Mesenchymal stem cell (in vitro differentiated cells and primary cell): ENCODE measurements around the gene DNAL4.

ENCODE experiments used
- DNase-seq: peaks from one replicate; pipeline ENCODE4 v3.0.0-alpha.2; 2013
- H2AFZ ChIP-seq: one replicate; pipeline ENCODE4 v1.6.1; 2013; ENCODE audit warnings: low read depth, mild to moderate bottlenecking, control low read depth, inconsistent platforms, low read length, moderate library complexity
- H2AK5ac ChIP-seq: 2 replicates; pipeline ENCODE4 v1.6.1; 2013; ENCODE audit warnings: low read length, moderate library complexity, mild to moderate bottlenecking, inconsistent platforms; ENCODE audit not compliant: severe bottlenecking
- H2BK120ac ChIP-seq: one replicate; pipeline ENCODE4 v1.6.1; 2013; ENCODE audit warnings: low read depth, mild to moderate bottlenecking, inconsistent platforms, low read length, moderate library complexity
- H2BK12ac ChIP-seq, 2 experiments: one replicate each; pipeline ENCODE4 v1.6.1; 2013; ENCODE audit warnings: inconsistent platforms in 2 of 2, low read length in 2 of 2, mild to moderate bottlenecking in 2 of 2, moderate library complexity in 2 of 2, control low read depth in 1 of 2
- H2BK15ac ChIP-seq: one replicate; pipeline ENCODE4 v1.6.1; 2013; ENCODE audit warnings: mild to moderate bottlenecking, low read depth, inconsistent platforms; ENCODE audit not compliant: poor library complexity, severe bottlenecking
- H2BK5ac ChIP-seq: 2 replicates; pipeline ENCODE4 v1.6.1; 2013; ENCODE audit warnings: low read depth, mild to moderate bottlenecking, low read length, control low read depth, inconsistent platforms; ENCODE audit not compliant: poor library complexity, severe bottlenecking
- H3K14ac ChIP-seq, 2 experiments: one replicate each; pipeline ENCODE4 v1.6.1; 2013; ENCODE audit warnings: inconsistent platforms in 2 of 2, low read length in 2 of 2, control low read depth in 1 of 2, mild to moderate bottlenecking in 1 of 2, moderate library complexity in 1 of 2
- H3K18ac ChIP-seq, 2 experiments: one replicate each; pipeline ENCODE4 v1.6.1; 2013; ENCODE audit warnings: inconsistent platforms in 2 of 2, low read length in 2 of 2, control low read depth in 1 of 2, low read depth in 1 of 2, mild to moderate bottlenecking in 1 of 2
- H3K23ac ChIP-seq, 2 experiments: one replicate each; pipeline ENCODE4 v1.6.1; 2013; ENCODE audit warnings: inconsistent platforms in 2 of 2, low read length in 2 of 2, mild to moderate bottlenecking in 2 of 2, moderate library complexity in 2 of 2, control low read depth in 1 of 2
- H3K27ac ChIP-seq: 2 replicates; pipeline ENCODE4 v1.5.1; 2013; ENCODE audit warnings: mild to moderate bottlenecking, moderate library complexity, low read length, control low read depth, inconsistent platforms; ENCODE audit not compliant: poor library complexity, severe bottlenecking
- H3K27me3 ChIP-seq, 2 experiments: 2 replicates each; pipeline versions ENCODE4 v1.6.1 to v1.7.0; 2013; ENCODE audit warnings: low read length in 2 of 2, mild to moderate bottlenecking in 2 of 2, moderate library complexity in 2 of 2, control low read depth in 1 of 2, inconsistent platforms in 1 of 2; ENCODE audit not compliant: control insufficient read depth in 1 of 2, insufficient read depth in 1 of 2
- H3K36me3 ChIP-seq, 2 experiments: 2 replicates each; pipeline versions ENCODE4 v1.6.1 to v1.7.0; 2013; ENCODE audit warnings: low read length in 2 of 2, control low read depth in 1 of 2, inconsistent platforms in 1 of 2, low read depth in 1 of 2, mild to moderate bottlenecking in 1 of 2; ENCODE audit not compliant: insufficient read depth in 2 of 2, control insufficient read depth in 1 of 2
- H3K4ac ChIP-seq, 2 experiments: one replicate each; pipeline ENCODE4 v1.6.1; 2013; ENCODE audit warnings: inconsistent platforms in 2 of 2, low read length in 2 of 2, mild to moderate bottlenecking in 2 of 2, moderate library complexity in 2 of 2, control low read depth in 1 of 2, low read depth in 1 of 2
- H3K4me1 ChIP-seq: 2 replicates; pipeline ENCODE4 v1.6.1; 2013; ENCODE audit warnings: low read depth, low read length, control low read depth; ENCODE audit not compliant: control insufficient read depth, insufficient read depth
- H3K4me2 ChIP-seq: 2 replicates; pipeline ENCODE4 v1.6.1; 2013; ENCODE audit warnings: low read length, mild to moderate bottlenecking, inconsistent platforms; ENCODE audit not compliant: poor library complexity, severe bottlenecking
- H3K4me3 ChIP-seq, 2 experiments: 2 replicates each; pipeline versions ENCODE4 v1.5.1 to v1.7.0; 2013; ENCODE audit warnings: low read length in 2 of 2, mild to moderate bottlenecking in 2 of 2, control low read depth in 1 of 2, low read depth in 1 of 2; ENCODE audit not compliant: insufficient read depth in 1 of 2
- H3K79me1 ChIP-seq: replicated peaks from 2 replicates; pipeline ENCODE4 v1.6.1; 2013; ENCODE audit warnings: mild to moderate bottlenecking, control low read depth, low read length, inconsistent platforms; ENCODE audit not compliant: poor library complexity, severe bottlenecking
- H3K9ac ChIP-seq: 2 replicates; pipeline ENCODE4 v1.7.0; 2013; ENCODE audit warnings: mild to moderate bottlenecking, low read length, moderate library complexity
- H3K9me3 ChIP-seq: 2 replicates; pipeline ENCODE4 v1.7.0; 2013; ENCODE audit warnings: mild to moderate bottlenecking, low read length; ENCODE audit not compliant: control insufficient read depth
- H4K8ac ChIP-seq: one replicate; pipeline ENCODE4 v1.6.1; 2013; ENCODE audit warnings: inconsistent platforms, mild to moderate bottlenecking, low read length, moderate library complexity
- H4K91ac ChIP-seq: one replicate; pipeline ENCODE4 v1.6.1; 2013; ENCODE audit warnings: mild to moderate bottlenecking, low read length, inconsistent platforms
- WGBS: methylation state at CpG from one replicate; pipeline ENCODE4 v1.1.7; 2013; ENCODE audit warnings: mixed read lengths; 5-methylcytosine and 5-hydroxymethylcytosine counted together

The DNAL4 gene

GRCh38 chr22:38740754-38741153 lies 53.2 kb downstream of the DNAL4 start:
- no peak overlapping the region for H3K14ac ChIP-seq
- WGBS: 89% methylated on average over 5 of the region's 8 CpGs
- H2BK15ac ChIP-seq: no peak overlapping the region
- no peak overlapping the region for H2AFZ ChIP-seq
- no peak overlapping the region for H3K4ac ChIP-seq
- no peak overlapping the region for H3K9ac ChIP-seq
- no peaks in the 10 kb centered on the region for H3K4me1 ChIP-seq
- no peaks in the 10 kb centered on the region for H3K9me3 ChIP-seq
- no peak overlapping the region for H3K4me2 ChIP-seq
- DNase-seq: no peak
- H4K8ac ChIP-seq: no peak overlapping the region
- no peak overlapping the region for H4K91ac ChIP-seq
- H3K27me3 ChIP-seq: no peaks in the 10 kb centered on the region
- H2BK120ac ChIP-seq: no peak overlapping the region
- H3K79me1 ChIP-seq: peaks cover 15% of the 10 kb centered on the region
- H2AK5ac ChIP-seq: no peak overlapping the region
- H2BK5ac ChIP-seq: no peak overlapping the region
- H3K4me3 ChIP-seq: no peak overlapping the region
- no peak overlapping the region for H3K23ac ChIP-seq
- no peak overlapping the region for H2BK12ac ChIP-seq
- H3K27ac ChIP-seq: no peak overlapping the region
- H3K36me3 ChIP-seq: peaks cover 89 to 98% of the 10 kb centered on the region in 2 experiments
- H3K18ac ChIP-seq: no peak overlapping the region

- Histone ChIP-seq H2BK15ac (no peak overlapping the region), H3K4ac (no peak overlapping the region), H3K27ac (no peak overlapping the region), H2BK120ac (no peak overlapping the region), H3K36me3 (peaks cover 90 to 98% of the 10 kb centered on the region in 2 experiments), H3K23ac (no peak overlapping the region), H3K18ac (no peak overlapping the region), H3K9ac (no peak overlapping the region), H3K27me3 (no peaks in the 10 kb centered on the region), H4K91ac (no peak overlapping the region), H3K4me1 (no peaks in the 10 kb centered on the region), H3K4me3 (no peak overlapping the region), H2AFZ (no peak overlapping the region), H3K79me1 (peaks cover 15% of the 10 kb centered on the region), H2AK5ac (no peak overlapping the region), H3K14ac (no peak overlapping the region), H2BK12ac (no peak overlapping the region), H3K9me3 (no peaks in the 10 kb centered on the region), H3K4me2 (no peak overlapping the region), H4K8ac (no peak overlapping the region), H2BK5ac (no peak overlapping the region)
- no peak for DNase-seq
- WGBS: 95% methylated on average over 15 of the region's 15 CpGs
Observed at GRCh38 chr22:38740116-38740723, 53.7 kb downstream of the DNAL4 start.

GRCh38 chr22:38739300-38740055 lies 54.5 kb downstream of the DNAL4 start:
- H3K36me3 ChIP-seq: peaks cover 90 to 92% of the 10 kb centered on the region in 2 experiments
- no peak overlapping the region for H3K14ac ChIP-seq
- no peak overlapping the region for H4K8ac ChIP-seq
- no peaks in the 10 kb centered on the region for H3K9me3 ChIP-seq
- no peak overlapping the region for H3K4ac ChIP-seq
- peaks cover 12% of the 10 kb centered on the region for H3K79me1 ChIP-seq
- no peaks in the 10 kb centered on the region for H3K4me1 ChIP-seq
- no peak overlapping the region for H3K9ac ChIP-seq
- H2BK12ac ChIP-seq: no peak overlapping the region
- no peak overlapping the region for H2BK5ac ChIP-seq
- no peak for DNase-seq
- H2BK15ac ChIP-seq: no peak overlapping the region
- no peaks in the 10 kb centered on the region for H3K27me3 ChIP-seq
- 95% methylated on average over 20 of the region's 20 CpGs for WGBS
- no peak overlapping the region for H3K4me2 ChIP-seq
- no peak overlapping the region for H2AK5ac ChIP-seq
- no peak overlapping the region for H3K18ac ChIP-seq
- no peak overlapping the region for H3K4me3 ChIP-seq
- H4K91ac ChIP-seq: no peak overlapping the region
- H3K27ac ChIP-seq: no peak overlapping the region
- H2BK120ac ChIP-seq: no peak overlapping the region
- no peak overlapping the region for H2AFZ ChIP-seq
- no peak overlapping the region for H3K23ac ChIP-seq

DNA sequence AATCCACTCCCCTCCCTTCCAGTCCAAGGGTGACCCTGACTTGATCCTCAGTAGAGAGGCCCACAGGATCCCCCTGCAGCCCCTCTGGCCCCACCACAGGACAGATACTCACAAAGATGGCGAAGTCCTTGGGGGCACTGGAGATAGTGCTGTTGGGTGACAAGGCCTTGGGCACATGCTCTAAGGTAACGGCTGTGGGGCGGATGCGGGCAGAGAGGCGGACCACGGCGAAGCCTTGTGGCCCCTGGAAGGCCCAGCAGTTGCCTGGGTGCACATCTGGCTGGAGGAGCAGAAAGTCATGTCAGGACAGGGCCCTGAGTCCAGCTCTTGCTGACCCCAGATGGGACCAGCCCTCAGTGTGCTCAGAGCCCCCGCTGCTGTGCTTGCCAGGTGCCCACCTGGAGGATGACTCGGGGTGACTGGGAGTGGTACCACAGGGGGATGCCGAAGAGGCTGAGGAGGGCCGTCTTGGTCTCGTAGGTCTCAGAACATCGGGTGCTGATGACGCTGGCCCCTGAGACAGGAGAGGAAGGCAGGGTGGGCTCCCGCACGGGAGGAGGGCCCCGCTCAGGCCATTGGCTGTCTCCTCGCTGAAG lies 55.4 kb downstream of the DNAL4 start:
- H2BK15ac ChIP-seq: no peak overlapping the region
- no peak overlapping the region for H3K4me2 ChIP-seq
- no peak overlapping the region for H3K9ac ChIP-seq
- no peak overlapping the region for H3K4me3 ChIP-seq
- H3K9me3 ChIP-seq: no peaks in the 10 kb centered on the region
- no peak overlapping the region for H3K27ac ChIP-seq
- peaks cover 13% of the 10 kb centered on the region for H3K79me1 ChIP-seq
- no peak overlapping the region for H2AFZ ChIP-seq
- no peak overlapping the region for H3K18ac ChIP-seq
- no peak overlapping the region for H2BK5ac ChIP-seq
- H3K23ac ChIP-seq: no peak overlapping the region
- H4K8ac ChIP-seq: no peak overlapping the region
- no peak for DNase-seq
- no peak overlapping the region for H2AK5ac ChIP-seq
- no peak overlapping the region for H2BK12ac ChIP-seq
- H3K14ac ChIP-seq: no peak overlapping the region
- 98% methylated on average over 18 of the region's 18 CpGs for WGBS
- peaks cover 88 to 96% of the 10 kb centered on the region in 2 experiments for H3K36me3 ChIP-seq
- H3K4ac ChIP-seq: no peak overlapping the region
- no peak overlapping the region for H2BK120ac ChIP-seq
- no peaks in the 10 kb centered on the region for H3K27me3 ChIP-seq
- H4K91ac ChIP-seq: no peak overlapping the region
- H3K4me1 ChIP-seq: no peaks in the 10 kb centered on the region
